Immature natural killer cell (primary cell): ENCODE results near the gene TPPP3. TPM values are rescaled to one million over a fixed set of nuclear protein-coding genes. Genes with fewer than 3 reads are reported as not detected.

Experiments
- DNase-seq, 3 donors: peaks; one replicate each; pipeline ENCODE4 v3.0.0; 2022; ENCODE audit warnings: mixed read lengths in 1 of 3
- H3K27ac Mint-ChIP-seq, 6 donors: one replicate each; pipeline ENCODE4 v1.8.0; 2020; ENCODE audit warnings: mixed read lengths in 6 of 6, mild to moderate bottlenecking in 5 of 6, inconsistent platforms in 4 of 6, moderate library complexity in 3 of 6
- H3K27me3 Mint-ChIP-seq, 3 donors: one replicate each; pipeline ENCODE4 v1.8.0; 2020 to 2021; ENCODE audit warnings: low read depth in 3 of 3, mild to moderate bottlenecking in 3 of 3, mixed read lengths in 3 of 3, moderate library complexity in 3 of 3, inconsistent platforms in 1 of 3
- H3K36me3 Mint-ChIP-seq, 3 donors: one replicate each; pipeline ENCODE4 v1.8.0; 2020; ENCODE audit warnings: mixed read lengths in 3 of 3, inconsistent platforms in 2 of 3, mild to moderate bottlenecking in 2 of 3
- H3K4me1 Mint-ChIP-seq, 2 donors: one replicate each; pipeline ENCODE4 v1.8.0; 2020; ENCODE audit warnings: inconsistent platforms in 2 of 2, mild to moderate bottlenecking in 2 of 2, mixed read lengths in 2 of 2, moderate library complexity in 1 of 2
- H3K4me3 Mint-ChIP-seq, 5 donors: one replicate each; pipeline ENCODE4 v1.8.0; 2020; ENCODE audit warnings: mild to moderate bottlenecking in 5 of 5, mixed read lengths in 5 of 5, inconsistent platforms in 3 of 5, moderate library complexity in 3 of 5
- H3K9me3 Mint-ChIP-seq, 6 donors: one replicate each; pipeline ENCODE4 v1.8.0; 2020; ENCODE audit warnings: mild to moderate bottlenecking in 6 of 6, mixed read lengths in 6 of 6, inconsistent platforms in 4 of 6, moderate library complexity in 3 of 6
- polyA plus RNA-seq, 3 donors: library from polyadenylated mRNA; unstranded; fragments of 300-500 nt; fragmentation: Illumina TruSeq; gene quantifications; one replicate each; pipeline ENCODE4 v1.2.3, GENCODE V29; 2021

Gene TPPP3
- polyA plus RNA-seq, 3 donors from 2014 or later = 0.22 to 0.78 TPM; not detected in 1

GRCh38 chr16:67395458-67396158, 2.3 kb upstream of the TPPP3 start:
- DNase-seq = no peak
- no peaks in the 10 kb centered on the region for H3K36me3 Mint-ChIP-seq
- H3K27me3 Mint-ChIP-seq = peaks cover 8 to 17% (median 11%) of the 10 kb centered on the region in 3 donors
- H3K9me3 Mint-ChIP-seq = no peaks in the 10 kb centered on the region
- H3K4me1 Mint-ChIP-seq = peaks cover 6 to 7% of the 10 kb centered on the region in 2 donors
- no peak overlapping the region for H3K27ac Mint-ChIP-seq
- H3K4me3 Mint-ChIP-seq = peak overlapping the region in 1 of 5 donors; percentile 4

- H3K36me3 Mint-ChIP-seq = no peaks in the 10 kb centered on the region
- no peak overlapping the region for H3K27ac Mint-ChIP-seq
- H3K27me3 Mint-ChIP-seq = peaks cover 8 to 17% (median 11%) of the 10 kb centered on the region in 3 donors
- H3K4me1 Mint-ChIP-seq = peaks cover 6 to 7% of the 10 kb centered on the region in 2 donors
- H3K4me3 Mint-ChIP-seq = peak overlapping the region in 1 of 5 donors; percentile 4
- no peak for DNase-seq
- no peaks in the 10 kb centered on the region for H3K9me3 Mint-ChIP-seq
Measured at GRCh38 chr16:67395105-67395457, 1.8 kb upstream of the TPPP3 start.

GRCh38 chr16:67394155-67395104, 1.1 kb upstream of the TPPP3 start:
- H3K36me3 Mint-ChIP-seq = no peaks in the 10 kb centered on the region
- H3K9me3 Mint-ChIP-seq = no peaks in the 10 kb centered on the region
- H3K27me3 Mint-ChIP-seq = peaks cover 10 to 17% (median 11%) of the 10 kb centered on the region in 3 donors
- H3K4me1 Mint-ChIP-seq = peaks cover 6 to 7% of the 10 kb centered on the region in 2 donors
- H3K27ac Mint-ChIP-seq = no peak overlapping the region
- no peak for DNase-seq
- H3K4me3 Mint-ChIP-seq = peak overlapping the region; percentile 54 to 78 (median 63)

GRCh38 chr16:67393788-67394154, 473 bp upstream of the TPPP3 start:
- no peaks in the 10 kb centered on the region for H3K9me3 Mint-ChIP-seq
- DNase-seq = no peak
- H3K4me3 Mint-ChIP-seq = peak overlapping the region; percentile 54 to 78 (median 63)
- H3K27me3 Mint-ChIP-seq = peaks cover 10 to 17% (median 11%) of the 10 kb centered on the region in 3 donors
- H3K4me1 Mint-ChIP-seq = peaks cover 6 to 7% of the 10 kb centered on the region in 2 donors
- H3K36me3 Mint-ChIP-seq = no peaks in the 10 kb centered on the region
- H3K27ac Mint-ChIP-seq = no peak overlapping the region

GRCh38 chr16:67392301-67393059, 818 bp downstream of the TPPP3 start:
- Mint-ChIP-seq H3K27me3 (peaks cover 11 to 15% (median 11%) of the 10 kb centered on the region in 3 donors), H3K36me3 (no peaks in the 10 kb centered on the region), H3K4me3 (peak overlapping the region in 2 of 5 donors; percentile 18 to 35), H3K4me1 (peaks cover 6 to 7% of the 10 kb centered on the region in 2 donors), H3K9me3 (no peaks in the 10 kb centered on the region), H3K27ac (peak overlapping the region in 1 of 6 donors; percentile 13)
- no peak for DNase-seq

- DNase-seq = no peak
- no peaks in the 10 kb centered on the region for H3K9me3 Mint-ChIP-seq
- no peak overlapping the region for H3K27ac Mint-ChIP-seq
- H3K36me3 Mint-ChIP-seq = no peaks in the 10 kb centered on the region
- H3K27me3 Mint-ChIP-seq = peaks cover 11 to 12% (median 11%) of the 10 kb centered on the region in 3 donors
- peaks cover 6 to 7% of the 10 kb centered on the region in 2 donors for H3K4me1 Mint-ChIP-seq
- peak overlapping the region in 1 of 5 donors; percentile 35 for H3K4me3 Mint-ChIP-seq
Measured at GRCh38 chr16:67391424-67392300, 1.6 kb downstream of the TPPP3 start.

- H3K9me3 Mint-ChIP-seq = no peaks in the 10 kb centered on the region
- no peak for DNase-seq
- peaks cover 11 to 12% (median 11%) of the 10 kb centered on the region in 3 donors for H3K27me3 Mint-ChIP-seq
- peaks cover 6 to 7% of the 10 kb centered on the region in 2 donors for H3K4me1 Mint-ChIP-seq
- H3K36me3 Mint-ChIP-seq = no peaks in the 10 kb centered on the region
- H3K27ac Mint-ChIP-seq = peak overlapping the region in 1 of 6 donors; percentile 46
- no peak overlapping the region for H3K4me3 Mint-ChIP-seq
Measured at GRCh38 chr16:67390816-67391423, 2.4 kb downstream of the TPPP3 start.

- Mint-ChIP-seq H3K4me1 (peaks cover 6 to 7% of the 10 kb centered on the region in 2 donors), H3K9me3 (no peaks in the 10 kb centered on the region), H3K4me3 (no peak overlapping the region), H3K36me3 (no peaks in the 10 kb centered on the region), H3K27ac (peak overlapping the region in 1 of 6 donors; percentile 50), H3K27me3 (peaks cover 8 to 15% (median 11%) of the 10 kb centered on the region in 3 donors)
- DNase-seq = no peak
Measured at GRCh38 chr16:67389911-67390815, 3.1 kb downstream of the TPPP3 start.

GRCh38 chr16:67388591-67388990, 4.7 kb downstream of the TPPP3 start:
- DNase-seq = no peak
- Mint-ChIP-seq H3K4me1 (no peaks in the 10 kb centered on the region), H3K4me3 (no peak overlapping the region), H3K36me3 (no peaks in the 10 kb centered on the region), H3K27me3 (peaks cover 4 to 15% (median 5%) of the 10 kb centered on the region in 3 donors), H3K9me3 (no peaks in the 10 kb centered on the region), H3K27ac (no peak overlapping the region)

GRCh38 chr16:67388191-67388590, 5.1 kb downstream of the TPPP3 start:
- DNase-seq = no peak
- no peaks in the 10 kb centered on the region for H3K4me1 Mint-ChIP-seq
- H3K27me3 Mint-ChIP-seq = peaks cover 4 to 15% (median 5%) of the 10 kb centered on the region in 3 donors
- H3K27ac Mint-ChIP-seq = no peak overlapping the region
- no peaks in the 10 kb centered on the region for H3K9me3 Mint-ChIP-seq
- no peaks in the 10 kb centered on the region for H3K36me3 Mint-ChIP-seq
- no peak overlapping the region for H3K4me3 Mint-ChIP-seq

- Mint-ChIP-seq H3K36me3 (no peaks in the 10 kb centered on the region), H3K4me1 (no peaks in the 10 kb centered on the region), H3K9me3 (no peaks in the 10 kb centered on the region), H3K4me3 (no peak overlapping the region), H3K27me3 (peaks cover 3 to 15% (median 5%) of the 10 kb centered on the region in 3 donors), H3K27ac (no peak overlapping the region)
- no peak for DNase-seq
Measured at GRCh38 chr16:67387479-67388079, 5.7 kb downstream of the TPPP3 start.
